NCI-H69 (cell line): ENCODE measurements around the gene OFD1.

Experiments used
- DNase-seq: peaks from one replicate; lab custom pipeline; 2025; lab: John Stamatoyannopoulos, UW

Gene OFD1

GRCh38 chrX:13752141-13752540, 17.6 kb downstream of the OFD1 start:
- no peak for DNase-seq

GRCh38 chrX:13752646-13753045, 18.1 kb downstream of the OFD1 start:
- DNase-seq, result no peak

- no peak for DNase-seq
Observed at GRCh38 chrX:13754765-13755164, 20.2 kb downstream of the OFD1 start.

GRCh38 chrX:13755254-13755653, 20.7 kb downstream of the OFD1 start:
- no peak for DNase-seq

GRCh38 chrX:13756381-13756780, 21.8 kb downstream of the OFD1 start:
- no peak for DNase-seq

- peak; percentile 17 for DNase-seq
Observed at GRCh38 chrX:13759152-13759718, 24.7 kb downstream of the OFD1 start.

- DNase-seq, result no peak
Observed at GRCh38 chrX:13760426-13760825, 25.9 kb downstream of the OFD1 start.

GRCh38 chrX:13761606-13762414, 27.3 kb downstream of the OFD1 start:
- no peak for DNase-seq

- peak; percentile 35 for DNase-seq
Observed at GRCh38 chrX:13763489-13763888, 28.9 kb downstream of the OFD1 start.

GRCh38 chrX:13764281-13764680, 29.7 kb downstream of the OFD1 start:
- peak; percentile 10 for DNase-seq

GRCh38 chrX:13764765-13765164, 30.2 kb downstream of the OFD1 start:
- peak; percentile 70 for DNase-seq

GRCh38 chrX:13768939-13769338, 34.4 kb downstream of the OFD1 start:
- no peak for DNase-seq

- DNase-seq, result peak; percentile 87
Observed at GRCh38 chrX:13770013-13770535, 35.5 kb downstream of the OFD1 start.

GRCh38 chrX:13774696-13775095, 40.1 kb downstream of the OFD1 start:
- DNase-seq, result peak; percentile 22

GRCh38 chrX:13775837-13776236, 41.3 kb downstream of the OFD1 start:
- no peak for DNase-seq

GRCh38 chrX:13776387-13776786, 41.8 kb downstream of the OFD1 start:
- no peak for DNase-seq

- DNase-seq, result peak; percentile 66
Observed at GRCh38 chrX:13778916-13779315, 44.4 kb downstream of the OFD1 start.

GRCh38 chrX:13780868-13781427, 46.4 kb downstream of the OFD1 start:
- no peak for DNase-seq

- peak; percentile 92 for DNase-seq
Observed at GRCh38 chrX:13786048-13786447, 51.5 kb downstream of the OFD1 start.

GRCh38 chrX:13790206-13791131, 55.9 kb downstream of the OFD1 start:
- DNase-seq, result no peak

- no peak for DNase-seq
Observed at GRCh38 chrX:13791145-13791544, 56.6 kb downstream of the OFD1 start.

- peak; percentile 63 for DNase-seq
Observed at GRCh38 chrX:13791559-13791958, 57.0 kb downstream of the OFD1 start.
